ENCODE data around the gene PPP1CB.

- TF ChIP-seq CTCF (IDR thresholded peaks at IDR 0.05) (no peak), POLR2A (IDR thresholded peaks at IDR 0.05) (no peak), POLR2AphosphoS5 (IDR thresholded peaks at IDR 0.05) (no peak)
These were observed 25.5 kb upstream of the PPP1CB start for GRCh38 chr2:28726177-28726576.
